ENCODE data around the gene PANX2. TPM values are rescaled to one million over a fixed set of nuclear protein-coding genes. Genes with fewer than 3 reads are reported as not detected.

Gene PANX2
- total RNA-seq, 1 donor from 2014 or later: 0.88 TPM

- H3K4me3 ChIP-seq: peak overlapping the region; percentile 67
- H2AFZ ChIP-seq (replicated peaks): no peak overlapping the region
- Mint-ChIP-seq H3K4me1 (peaks cover 13% of the 10 kb centered on the region), H3K27ac (peak overlapping the region; percentile 98), H3K4me3 (peak overlapping the region; percentile 97), H3K27me3 (ENCODE audit: insufficient read depth, low read depth) (peaks cover 3% of the 10 kb centered on the region), H3K9me3 (no peaks in the 10 kb centered on the region), H3K36me3 (peaks cover 5% of the 10 kb centered on the region)
- peak overlapping the region; percentile 94 for H3K4me2 ChIP-seq
- H3K27ac ChIP-seq: no peak overlapping the region
- no peaks in the 10 kb centered on the region for H3K9me3 ChIP-seq (ENCODE audit: low read depth)
- TF ChIP-seq EZH2 (IDR thresholded peaks at IDR 0.05): no peak
- TF ChIP-seq EZH2phosphoT487 (IDR thresholded peaks at IDR 0.05): no peak
- no peak for TF ChIP-seq CTCF (IDR thresholded peaks at IDR 0.05)
- peaks cover 26% of the 10 kb centered on the region for H3K79me2 ChIP-seq (ENCODE audit: low read depth)
- peaks cover 14% of the 10 kb centered on the region for H3K4me1 ChIP-seq
- H3K9ac ChIP-seq: peak overlapping the region; percentile 21
- DNase-seq (ENCODE audit: low spot score): peak; percentile 51
- H3K36me3 ChIP-seq: no peaks in the 10 kb centered on the region
- peaks cover 6% of the 10 kb centered on the region for H3F3A ChIP-seq (ENCODE audit: low read depth)
- peaks cover 52% of the 10 kb centered on the region for H4K20me1 ChIP-seq (ENCODE audit: low read depth)
- peaks cover 16% of the 10 kb centered on the region for H3K27me3 ChIP-seq
These were observed 16.4 kb downstream of the PANX2 start for GRCh38 chr22:50186761-50187523.

- no peaks in the 10 kb centered on the region for H3K36me3 ChIP-seq
- peaks cover 6% of the 10 kb centered on the region for H3F3A ChIP-seq (ENCODE audit: low read depth)
- H3K9me3 ChIP-seq (ENCODE audit: low read depth): no peaks in the 10 kb centered on the region
- H3K9ac ChIP-seq: no peak overlapping the region
- peaks cover 14% of the 10 kb centered on the region for H3K4me1 ChIP-seq
- no peak overlapping the region for H3K4me3 ChIP-seq
- H4K20me1 ChIP-seq (ENCODE audit: low read depth): peaks cover 53% of the 10 kb centered on the region
- Mint-ChIP-seq H3K36me3 (peaks cover 5% of the 10 kb centered on the region), H3K4me1 (peaks cover 13% of the 10 kb centered on the region), H3K4me3 (no peak overlapping the region), H3K9me3 (no peaks in the 10 kb centered on the region), H3K27ac (no peak overlapping the region), H3K27me3 (ENCODE audit: insufficient read depth, low read depth) (no peaks in the 10 kb centered on the region)
- no peak overlapping the region for H2AFZ ChIP-seq (replicated peaks)
- H3K79me2 ChIP-seq (ENCODE audit: low read depth): peaks cover 26% of the 10 kb centered on the region
- no peak overlapping the region for H3K4me2 ChIP-seq
- no peak overlapping the region for H3K27ac ChIP-seq
- TF ChIP-seq EZH2 (IDR thresholded peaks at IDR 0.05) (no peak), CTCF (IDR thresholded peaks at IDR 0.05) (no peak)
- DNase-seq (ENCODE audit: low spot score): no peak
- H3K27me3 ChIP-seq: peaks cover 16% of the 10 kb centered on the region
These were observed 17.8 kb downstream of the PANX2 start for GRCh38 chr22:50188356-50188755.

GRCh38 chr22:50189184-50189848 lies 18.8 kb downstream of the PANX2 start:
- Histone ChIP-seq H3K27ac (no peak overlapping the region), H3K4me3 (no peak overlapping the region), H3K36me3 (no peaks in the 10 kb centered on the region), H3F3A (ENCODE audit: low read depth) (peaks cover 6% of the 10 kb centered on the region), H4K20me1 (ENCODE audit: low read depth) (peaks cover 53% of the 10 kb centered on the region), H2AFZ (replicated peaks) (no peak overlapping the region), H3K4me2 (no peak overlapping the region), H3K79me2 (ENCODE audit: low read depth) (peaks cover 26% of the 10 kb centered on the region), H3K9ac (no peak overlapping the region), H3K27me3 (peaks cover 12% of the 10 kb centered on the region), H3K9me3 (ENCODE audit: low read depth) (no peaks in the 10 kb centered on the region), H3K4me1 (peaks cover 6% of the 10 kb centered on the region)
- no peak for TF ChIP-seq EZH2 (IDR thresholded peaks at IDR 0.05)
- no peak for TF ChIP-seq EZH2phosphoT487 (IDR thresholded peaks at IDR 0.05)
- TF ChIP-seq CTCF (IDR thresholded peaks at IDR 0.05): no peak
- H3K27ac Mint-ChIP-seq: no peak overlapping the region
- no peak overlapping the region for H3K4me3 Mint-ChIP-seq
- no peaks in the 10 kb centered on the region for H3K27me3 Mint-ChIP-seq (ENCODE audit: insufficient read depth, low read depth)
- no peak for DNase-seq (ENCODE audit: low spot score)
- peaks cover 11% of the 10 kb centered on the region for H3K4me1 Mint-ChIP-seq
- peaks cover 5% of the 10 kb centered on the region for H3K36me3 Mint-ChIP-seq
- no peaks in the 10 kb centered on the region for H3K9me3 Mint-ChIP-seq

All from neural progenitor cell (in vitro differentiated cells).